HG03521 (cell line): ENCODE data around the gene TCEAL3.
"Not testable (repeated sequence)": the region's sequence is repeated elsewhere in the genome, so short reads cannot be mapped to it uniquely, and the experiment has no call there.

Source experiments
- ATAC-seq: cut with Tn5 transposase; IDR thresholded peaks from one replicate; pipeline ENCODE4 v1.9.1; 2021; ENCODE audit warnings: mild to moderate bottlenecking, moderate library complexity; ENCODE audit not compliant: unreplicated experiment

Gene TCEAL3

DNA sequence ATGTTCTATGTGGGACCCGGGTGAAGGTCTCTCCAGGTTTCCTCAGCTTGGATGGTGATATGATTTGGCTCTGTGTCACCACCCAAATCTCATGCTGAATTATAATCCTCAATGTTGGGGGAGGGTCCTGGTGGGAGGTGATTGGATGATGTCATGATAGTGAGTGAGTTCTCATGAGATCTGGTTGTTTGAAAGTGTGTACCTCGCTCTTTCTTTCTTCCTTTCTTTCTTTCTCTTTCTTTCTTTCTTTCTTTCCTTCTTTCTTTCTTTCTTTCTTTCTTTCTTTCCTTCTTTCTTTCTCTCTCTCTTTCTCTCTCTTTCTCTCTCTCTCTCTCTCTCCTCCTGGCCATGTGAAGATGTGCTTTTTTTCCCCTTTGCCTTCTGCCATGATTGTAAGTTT, 51.7 kb downstream of the TCEAL3 start:
- not testable (repeated sequence) for ATAC-seq
